IPS DF 4.7 (cell line): ENCODE results near the gene AOPEP.
"Not testable (repeated sequence)": the region's sequence is repeated elsewhere in the genome, so short reads cannot be mapped to it uniquely, and the experiment has no call there.

Source experiments
- DNase-seq: peaks from one replicate; pipeline ENCODE4 v3.0.0-alpha.2; 2013; ENCODE audit warnings: low spot score; ENCODE audit errors: extremely low read depth

The AOPEP gene

GRCh38 chr9:94868464-94868863, 142.0 kb downstream of the AOPEP start:
- no peak for DNase-seq

- no peak for DNase-seq
Observed at GRCh38 chr9:94869415-94869843, 142.9 kb downstream of the AOPEP start.

- no peak for DNase-seq
Observed at GRCh38 chr9:94870465-94870792, 143.9 kb downstream of the AOPEP start.

- no peak for DNase-seq
Observed at GRCh38 chr9:94870793-94871558, 144.5 kb downstream of the AOPEP start.

- DNase-seq = no peak
Observed at GRCh38 chr9:94872083-94872833, 145.8 kb downstream of the AOPEP start.

GRCh38 chr9:94872891-94873511, 146.5 kb downstream of the AOPEP start:
- DNase-seq = no peak

- DNase-seq = no peak
Observed at GRCh38 chr9:94874316-94874715, 147.8 kb downstream of the AOPEP start.

GRCh38 chr9:94875300-94876020, 149.0 kb downstream of the AOPEP start:
- no peak for DNase-seq

- not testable (repeated sequence) for DNase-seq
Observed at GRCh38 chr9:94878804-94879203, 152.3 kb downstream of the AOPEP start.

GRCh38 chr9:94879230-94879629, 152.7 kb downstream of the AOPEP start:
- no peak for DNase-seq

GRCh38 chr9:94881023-94881422, 154.5 kb downstream of the AOPEP start:
- no peak for DNase-seq

- DNase-seq = no peak
Observed at GRCh38 chr9:94881454-94881853, 155.0 kb downstream of the AOPEP start.

GRCh38 chr9:94881940-94882339, 155.4 kb downstream of the AOPEP start:
- DNase-seq = no peak

GRCh38 chr9:94882966-94883641, 156.6 kb downstream of the AOPEP start:
- DNase-seq = no peak

GRCh38 chr9:94885854-94886447, 159.5 kb downstream of the AOPEP start:
- no peak for DNase-seq

GRCh38 chr9:94887721-94888120, 161.2 kb downstream of the AOPEP start:
- no peak for DNase-seq

- no peak for DNase-seq
Observed at GRCh38 chr9:94888775-94889174, 162.3 kb downstream of the AOPEP start.

GRCh38 chr9:94889628-94890027, 163.1 kb downstream of the AOPEP start:
- DNase-seq = no peak

GRCh38 chr9:94891183-94891582, 164.7 kb downstream of the AOPEP start:
- DNase-seq = no peak

- no peak for DNase-seq
Observed at GRCh38 chr9:94892675-94893074, 166.2 kb downstream of the AOPEP start.
